Left ventricle myocardium inferior (tissue), 1 donor: ENCODE results near the gene ZP4. TPM values are rescaled to one million over a fixed set of nuclear protein-coding genes. Genes with fewer than 3 reads are reported as not detected.
"Not testable (repeated sequence)": the region's sequence is repeated elsewhere in the genome, so short reads cannot be mapped to it uniquely, and the experiment has no call there.

Experiments used
- DNase-seq: peaks from one replicate; pipeline ENCODE4 v3.0.0-alpha.2; 2020
- H3K27ac ChIP-seq: fragments of 200-600 bp; replicated peaks from 2 replicates; pipeline ENCODE4 v1.8.0; 2021
- H3K27me3 ChIP-seq: fragments of 200-600 bp; 2 replicates; pipeline ENCODE4 v1.8.0; 2021; ENCODE audit warnings: low read depth
- H3K36me3 ChIP-seq: fragments of 200-600 bp; 2 replicates; pipeline ENCODE4 v1.8.0; 2021
- H3K4me1 ChIP-seq: fragments of 200-600 bp; 2 replicates; pipeline ENCODE4 v1.8.0; 2021
- H3K4me3 ChIP-seq: fragments of 200-600 bp; 2 replicates; pipeline ENCODE4 v1.8.0; 2021; ENCODE audit warnings: mild to moderate bottlenecking, moderate library complexity
- H3K9me3 ChIP-seq: fragments of 200-600 bp; replicated peaks from 2 replicates; pipeline ENCODE4 v1.8.0; 2021
- CTCF ChIP-seq: fragments of 200-600 bp; IDR thresholded peaks from 2 replicates; pipeline ENCODE4 v1.8.0; 2021; ENCODE audit warnings: antibody characterized with exemption, mild to moderate bottlenecking, borderline replicate concordance
- intact Hi-C: fragments of 100-400 bp; cut with micrococcal nuclease; formaldehyde crosslinking; loops from one replicate; pipeline ENCODE4 v1.11.0; 2022
- total RNA-seq: library from RNA; stranded (reverse); fragmentation: NEBNext Ultra II Directional; extraction: Animal tissue kit (Norgen Biotek cat#: 25700); gene quantifications from one replicate; pipeline ENCODE4 v1.2.1, GENCODE V29; 2021
- donor health status: DM: no; HTN: yes; CAD: no; lungs with severe emphysema.

Gene ZP4
- total RNA-seq, 1 donor from 2014 or later, result not detected

DNA sequence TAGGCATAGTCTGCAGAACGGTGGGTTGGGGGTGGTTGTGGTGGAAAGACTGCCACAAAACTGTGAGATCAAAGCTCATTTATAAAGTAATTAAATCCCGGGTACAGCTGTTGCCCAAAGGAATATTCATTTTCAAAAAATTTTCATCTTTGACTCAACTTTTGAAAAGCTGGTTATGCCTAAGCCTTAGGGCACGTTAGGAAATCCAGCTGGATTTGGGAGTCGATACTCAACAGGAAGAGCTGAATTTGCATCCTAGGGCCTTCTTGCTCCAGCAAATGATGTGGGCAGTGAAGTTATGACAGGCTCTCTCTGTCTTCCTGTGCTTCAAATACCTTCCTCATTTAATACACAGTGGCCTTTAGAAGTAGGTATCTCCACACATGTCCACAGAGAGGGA lies 31.7 kb downstream of the ZP4 start:
- intact Hi-C loops, result no loop called here
- DNase-seq, result no peak
- Histone ChIP-seq H3K4me1 (peaks cover 2% of the 10 kb centered on the region), H3K27ac (no peak overlapping the region), H3K4me3 (no peak overlapping the region), H3K9me3 (no peaks in the 10 kb centered on the region), H3K36me3 (no peaks in the 10 kb centered on the region), H3K27me3 (peaks cover 7% of the 10 kb centered on the region)
- TF ChIP-seq CTCF, result no peak

- Histone ChIP-seq H3K9me3 (no peaks in the 10 kb centered on the region), H3K4me3 (no peak overlapping the region), H3K4me1 (no peaks in the 10 kb centered on the region), H3K36me3 (no peaks in the 10 kb centered on the region), H3K27ac (no peak overlapping the region), H3K27me3 (peaks cover 11% of the 10 kb centered on the region)
- no peak for DNase-seq
- intact Hi-C loops, result no loop called here
- no peak for TF ChIP-seq CTCF
Observed at GRCh38 chr1:237857455-237857854, 33.3 kb downstream of the ZP4 start.

DNA sequence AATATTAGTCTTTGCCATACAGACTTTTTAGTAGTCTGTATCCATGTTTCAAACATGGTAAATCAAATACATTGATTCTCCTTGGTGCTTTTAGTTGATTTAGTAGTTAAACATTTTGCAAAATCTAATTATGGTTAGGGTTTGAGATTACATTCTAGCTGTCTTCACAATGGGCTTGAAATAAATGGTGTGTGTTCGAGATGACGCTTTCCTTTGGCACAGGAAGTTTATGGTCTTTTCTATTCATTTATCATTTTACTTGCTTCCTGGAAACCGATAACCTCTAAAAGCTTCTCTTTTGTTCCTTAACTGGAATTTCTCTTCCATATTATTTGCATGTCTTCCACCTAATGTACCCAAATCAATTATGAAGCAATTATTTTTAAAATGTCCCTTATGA lies 38.4 kb downstream of the ZP4 start:
- intact Hi-C loops, result no loop called here

GRCh38 chr1:237851210-237851845 lies 39.4 kb downstream of the ZP4 start:
- Histone ChIP-seq H3K27ac (no peak overlapping the region), H3K36me3 (no peaks in the 10 kb centered on the region), H3K4me1 (no peaks in the 10 kb centered on the region), H3K9me3 (no peaks in the 10 kb centered on the region), H3K4me3 (no peak overlapping the region), H3K27me3 (peaks cover 11% of the 10 kb centered on the region)
- no peak for DNase-seq
- TF ChIP-seq CTCF, result peak; percentile 33
- intact Hi-C loops, result no loop called here

More for the DNA sequence above, 38.4 kb downstream of the ZP4 start:
- Histone ChIP-seq H3K9me3 (no peaks in the 10 kb centered on the region), H3K27ac (no peak overlapping the region), H3K4me1 (no peaks in the 10 kb centered on the region), H3K36me3 (no peaks in the 10 kb centered on the region), H3K4me3 (no peak overlapping the region), H3K27me3 (peaks cover 11% of the 10 kb centered on the region)
- DNase-seq, result no peak
- no peak for TF ChIP-seq CTCF

DNA sequence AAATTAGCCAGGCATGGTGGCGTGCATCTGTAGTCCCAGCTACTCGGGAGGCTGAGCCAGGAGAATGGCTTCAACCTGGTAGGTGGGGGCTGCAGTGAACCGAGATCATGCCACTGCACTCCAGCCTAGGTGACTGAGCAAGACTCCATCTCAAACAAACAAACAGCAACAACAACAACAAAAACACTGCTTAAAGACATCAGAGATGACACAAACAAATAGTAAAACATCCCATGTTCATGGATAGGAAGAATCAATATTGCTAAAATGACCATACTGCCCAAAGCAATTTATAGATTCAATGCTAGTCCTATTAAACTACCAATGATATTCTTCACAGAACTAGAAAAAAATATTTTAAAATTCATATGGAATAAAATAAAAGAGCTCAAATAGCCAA lies 47.2 kb downstream of the ZP4 start:
- H3K27ac ChIP-seq, H3K27me3 ChIP-seq, H3K36me3 ChIP-seq, intact Hi-C loops, H3K4me1 ChIP-seq, H3K4me3 ChIP-seq, DNase-seq: not testable (repeated sequence)
- peaks cover 14% of the 10 kb centered on the region for H3K9me3 ChIP-seq

GRCh38 chr1:237841485-237841884 lies 49.2 kb downstream of the ZP4 start:
- Histone ChIP-seq H3K36me3 (no peaks in the 10 kb centered on the region), H3K27ac (no peak overlapping the region), H3K27me3 (no peaks in the 10 kb centered on the region), H3K4me3 (no peak overlapping the region), H3K4me1 (no peaks in the 10 kb centered on the region), H3K9me3 (peaks cover 14% of the 10 kb centered on the region)
- TF ChIP-seq CTCF, result no peak
- no peak for DNase-seq
- intact Hi-C loops, result no loop called here
